ENCODE measurements around the gene PBXIP1.
"Not testable (repeated sequence)": the region's sequence is repeated elsewhere in the genome, so short reads cannot be mapped to it uniquely, and the experiment has no call there.

Gene PBXIP1

DNA sequence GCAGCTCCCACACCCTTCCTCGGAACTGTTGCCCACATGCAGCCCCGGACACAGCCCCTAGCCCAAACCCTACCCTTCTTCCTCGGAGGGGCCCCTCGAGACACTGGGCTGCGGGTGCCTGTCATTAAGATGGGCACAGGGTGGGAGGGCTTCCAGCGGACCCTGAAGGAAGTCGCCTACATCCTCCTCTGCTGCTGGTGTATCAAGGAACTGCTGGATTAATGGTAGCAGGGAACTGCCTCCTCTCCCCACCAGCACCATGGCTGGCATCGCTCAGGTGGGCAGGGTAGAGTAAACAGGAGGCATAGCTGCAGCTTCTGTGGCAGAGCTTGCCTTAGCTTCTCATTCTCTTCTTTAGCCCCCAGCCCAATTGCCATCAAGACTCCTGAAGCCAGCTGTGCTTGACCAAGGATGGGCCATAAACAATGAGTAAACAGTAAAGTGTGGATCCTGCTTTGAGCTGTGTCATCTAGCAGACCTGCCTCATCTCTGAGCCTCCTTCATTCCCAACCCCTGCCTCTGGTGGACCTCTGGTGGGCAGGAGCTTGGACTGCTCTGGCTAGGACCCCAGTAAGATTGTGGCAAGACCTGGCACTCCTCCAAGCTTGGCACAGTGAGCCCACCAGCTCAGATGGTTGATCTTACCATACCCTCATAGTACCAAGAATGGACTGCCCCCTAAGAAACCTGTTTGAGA, 37.8 kb upstream of the PBXIP1 start, which contains the start of gene LENEP:
Gene LENEP, plus strand, starts transcription at position 15 of the 697 bp plus-strand sequence. Its CDS starts 22 bp downstream, at position 37.
- no peak for DNase-seq

DNA sequence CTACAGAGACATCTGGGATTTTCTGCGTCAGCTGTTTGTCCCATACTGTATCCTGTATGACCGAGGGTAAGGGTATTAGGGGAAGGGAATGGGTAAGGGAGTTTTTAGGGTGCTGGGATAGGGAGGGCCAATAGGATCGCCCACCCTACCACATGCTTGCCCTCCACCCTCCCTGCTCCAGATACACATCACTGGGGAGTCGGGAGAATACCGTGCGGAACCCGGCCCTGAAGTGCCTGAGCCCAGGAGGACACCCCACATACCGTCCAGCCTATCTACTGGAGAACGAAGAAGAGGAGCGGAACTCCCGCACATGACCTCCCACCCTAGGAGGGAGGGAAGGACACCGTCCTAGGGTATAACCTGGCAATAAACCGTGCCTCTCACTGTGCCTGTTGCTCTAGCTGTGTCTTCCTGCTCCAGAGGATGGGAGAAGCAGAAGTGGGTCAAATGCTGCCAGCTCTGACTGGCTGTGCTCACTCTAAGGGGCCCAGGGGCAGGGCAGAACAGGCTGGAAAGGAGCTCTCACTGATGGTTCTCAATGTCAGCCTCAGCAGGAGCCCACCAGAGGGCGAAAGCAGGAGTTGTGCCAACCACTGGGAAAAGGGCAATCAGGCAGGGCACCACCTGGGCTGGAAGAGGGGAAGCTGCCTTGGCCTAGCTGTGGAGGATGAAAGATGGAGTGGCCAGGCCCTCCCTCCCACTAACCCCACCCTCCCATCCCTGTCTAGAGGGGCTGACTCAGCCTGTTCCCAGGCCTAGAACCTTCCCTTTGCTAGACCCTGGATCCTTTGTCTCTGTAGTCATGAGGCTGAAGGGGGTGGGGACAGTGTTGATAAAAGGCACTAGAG, 37.0 kb upstream of the PBXIP1 start:
- DNase-seq = no peak

DNA sequence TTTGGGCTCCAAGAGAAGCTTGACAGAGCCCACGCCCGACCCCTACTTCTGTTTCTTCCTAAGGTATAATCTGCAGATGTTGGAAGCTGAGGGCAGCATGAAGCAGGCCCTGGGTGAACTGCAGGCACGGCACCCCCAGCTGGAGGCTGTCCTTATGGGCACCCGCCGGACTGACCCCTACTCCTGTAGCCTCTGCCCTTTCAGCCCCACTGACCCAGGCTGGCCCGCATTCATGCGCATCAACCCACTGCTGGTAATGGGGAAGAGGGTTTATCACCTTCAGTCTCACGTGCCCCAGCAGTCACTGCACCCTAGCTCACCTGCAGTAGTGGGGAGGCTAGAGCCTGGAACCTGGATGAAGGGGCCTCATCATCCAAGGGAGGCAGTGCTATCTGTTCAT, 34.4 kb upstream of the PBXIP1 start:
- no peak for DNase-seq

DNA sequence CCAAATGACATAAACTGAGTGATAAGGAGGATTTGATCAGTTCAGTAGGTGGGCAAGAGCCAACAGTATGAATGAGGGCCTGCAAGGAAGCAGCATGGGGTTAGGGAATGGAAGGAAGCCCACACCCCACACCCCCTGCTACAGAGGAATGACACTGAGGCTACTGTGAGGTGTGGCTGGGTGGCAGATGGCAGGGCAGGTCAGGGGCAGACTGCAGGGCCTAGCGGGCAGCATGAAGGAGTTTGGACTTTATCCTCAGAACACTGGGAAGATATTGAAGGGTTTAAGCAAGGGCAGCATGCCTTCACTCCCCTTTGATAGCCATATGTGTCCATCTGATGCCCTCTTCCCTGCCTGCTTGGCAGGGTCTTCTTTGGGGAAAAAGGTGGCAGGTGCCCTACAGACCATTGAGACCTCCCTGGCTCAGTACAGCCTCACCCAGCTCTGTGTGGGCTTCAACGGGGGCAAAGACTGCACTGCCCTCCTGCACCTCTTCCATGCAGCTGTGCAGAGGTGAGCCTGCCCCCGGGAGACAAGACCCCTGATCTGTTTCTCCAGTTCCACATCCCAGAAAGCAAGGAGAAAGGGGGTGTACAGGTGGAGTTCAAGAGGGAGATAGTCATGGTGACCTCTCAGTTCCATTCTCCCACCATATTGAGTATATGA, 33.4 kb upstream of the PBXIP1 start:
- DNase-seq = no peak

DNA sequence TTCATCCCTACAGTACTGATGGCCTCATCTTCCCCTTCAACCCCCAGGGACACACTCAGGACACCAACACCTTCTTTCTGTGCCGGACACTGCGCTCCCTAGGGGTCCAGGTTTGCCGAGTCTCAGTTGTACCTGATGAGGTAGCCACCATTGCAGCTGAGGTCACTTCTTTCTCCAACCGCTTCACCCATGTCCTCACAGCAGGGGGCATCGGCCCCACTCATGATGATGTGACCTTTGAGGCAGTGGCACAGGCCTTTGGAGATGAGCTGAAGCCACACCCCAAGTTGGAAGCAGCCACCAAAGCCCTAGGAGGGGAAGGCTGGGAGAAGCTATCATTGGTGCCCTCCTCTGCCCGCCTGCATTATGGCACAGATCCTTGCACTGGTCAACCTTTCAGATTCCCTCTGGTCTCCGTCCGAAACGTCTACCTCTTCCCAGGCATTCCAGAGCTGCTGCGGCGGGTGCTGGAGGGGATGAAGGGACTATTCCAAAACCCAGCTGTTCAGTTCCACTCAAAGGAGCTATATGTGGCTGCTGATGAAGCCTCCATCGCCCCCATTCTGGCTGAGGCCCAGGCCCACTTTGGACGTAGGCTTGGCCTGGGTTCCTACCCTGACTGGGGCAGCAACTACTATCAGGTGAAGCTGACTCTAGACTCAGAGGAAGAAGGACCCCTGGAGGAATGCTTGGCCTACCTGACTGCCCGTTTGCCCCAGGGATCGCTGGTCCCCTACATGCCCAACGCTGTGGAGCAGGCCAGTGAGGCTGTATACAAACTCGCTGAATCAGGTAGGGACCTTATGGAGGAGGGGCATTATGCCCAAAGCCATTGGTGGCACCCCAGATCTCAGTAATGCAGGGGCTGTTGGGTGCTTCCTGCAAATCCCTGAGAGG, 32.4 kb upstream of the PBXIP1 start:
- DNase-seq = no peak

DNA sequence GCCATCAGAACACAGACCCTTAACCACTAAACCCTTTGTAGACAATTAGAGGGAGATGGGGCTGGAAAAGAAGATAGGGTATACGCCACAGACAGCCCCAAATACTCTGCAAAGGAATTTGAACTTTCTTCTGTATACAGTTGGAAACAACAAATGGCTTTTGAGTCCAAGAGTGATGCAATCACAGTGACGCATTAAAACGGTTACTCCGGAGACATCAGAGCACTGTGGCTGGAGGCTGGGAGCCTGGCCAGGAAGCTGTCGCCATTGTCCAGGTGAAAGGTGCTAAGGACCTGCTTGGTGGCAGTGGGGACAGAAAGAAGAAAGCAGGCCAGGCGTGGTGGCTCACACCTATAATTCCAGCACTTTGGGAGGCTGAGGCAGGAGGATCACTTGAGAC, 31.4 kb upstream of the PBXIP1 start:
- DNase-seq = no peak

DNA sequence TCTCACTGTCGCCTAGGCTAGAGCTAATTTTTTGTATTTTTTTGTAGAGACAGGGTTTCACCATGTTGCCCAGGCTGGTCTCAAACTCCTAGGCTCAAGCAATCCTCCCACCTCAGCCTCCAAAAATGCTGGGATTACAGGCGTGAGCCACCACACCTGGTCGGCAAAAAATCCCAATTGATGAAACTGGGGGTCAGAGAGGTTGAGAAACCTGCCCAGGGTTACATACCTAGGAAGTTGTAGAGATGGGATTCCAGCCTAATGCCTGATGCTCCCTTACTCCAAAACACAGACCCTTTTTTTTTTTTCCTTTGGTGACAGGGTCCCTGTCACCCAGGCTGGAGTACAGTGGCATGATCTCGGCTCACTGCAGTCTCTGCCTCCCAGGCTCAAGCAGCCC, 30.8 kb upstream of the PBXIP1 start:
- DNase-seq = not testable (repeated sequence)

DNA sequence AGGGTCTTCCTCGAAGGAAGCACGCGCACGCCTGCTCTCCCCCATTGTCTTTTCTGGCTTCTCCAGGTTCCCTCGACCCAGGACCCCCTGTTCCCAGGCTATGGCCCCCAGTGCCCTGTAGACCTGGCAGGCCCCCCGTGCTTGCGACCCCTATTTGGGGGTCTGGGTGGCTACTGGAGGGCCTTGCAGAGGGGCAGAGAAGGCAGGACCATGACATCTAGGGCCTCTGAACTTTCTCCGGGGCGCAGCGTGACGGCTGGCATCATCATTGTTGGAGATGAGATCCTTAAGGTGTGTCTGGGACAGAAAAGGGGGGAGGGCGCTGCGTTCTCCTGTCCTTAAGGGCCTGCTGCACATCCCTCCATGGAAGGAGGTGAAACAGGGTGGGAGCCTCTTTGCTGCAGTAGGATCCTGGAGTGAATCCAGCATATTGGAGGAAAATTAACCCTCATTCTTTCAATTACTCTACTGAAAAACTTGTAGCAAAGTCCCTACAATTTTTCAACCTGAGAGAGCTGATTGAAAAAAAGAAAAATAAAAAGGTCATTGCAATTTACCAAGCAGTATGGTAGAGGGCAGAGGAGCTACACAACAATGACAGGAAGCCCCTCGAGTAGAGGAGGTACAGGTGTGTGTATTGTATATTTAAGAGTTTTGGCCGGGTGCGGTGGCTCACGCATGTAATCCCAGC, 28.0 kb upstream of the PBXIP1 start:
- DNase-seq = no peak

DNA sequence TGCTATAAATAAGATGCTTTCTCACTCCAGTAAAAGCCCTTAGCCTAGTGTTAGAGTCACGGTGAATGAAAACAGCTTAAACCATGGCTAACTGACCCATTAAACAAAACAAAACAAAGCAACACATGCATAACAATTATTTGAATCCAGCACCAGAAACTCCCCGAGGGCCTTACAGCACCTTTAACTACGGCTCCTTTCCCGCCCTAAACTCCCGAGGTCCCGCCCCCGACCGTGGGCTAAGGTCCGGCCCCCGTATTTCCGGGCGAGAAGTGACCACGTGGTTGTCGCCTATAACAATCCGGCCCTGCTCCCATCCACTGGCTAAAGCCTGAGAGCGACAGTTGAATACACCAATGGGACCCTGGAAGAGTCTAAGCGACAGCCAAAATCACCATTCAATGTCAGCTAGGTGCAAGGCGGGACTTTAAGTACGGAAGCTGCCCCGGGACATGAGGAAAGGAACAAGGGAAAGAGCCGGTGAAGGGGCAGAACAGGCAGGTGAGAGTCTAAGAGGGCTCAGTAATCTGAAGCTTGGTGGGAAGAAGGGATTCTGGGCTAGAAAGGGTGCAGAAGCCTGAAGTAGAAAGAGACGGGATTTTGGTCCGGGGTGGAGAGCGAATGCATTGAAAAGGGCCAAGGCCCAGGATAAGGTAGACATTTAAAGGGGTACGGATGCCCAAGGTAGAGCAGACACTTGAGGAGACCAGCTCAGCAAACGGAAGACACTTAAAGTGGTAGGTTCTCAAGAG, 27.2 kb upstream of the PBXIP1 start, which contains the start of gene FLAD1:
Gene FLAD1, plus strand, starts transcription at position 448 of the 752 bp plus-strand sequence. CDS start 351 bp downstream, outside the sequence.
- peak; percentile 98 for DNase-seq

DNA sequence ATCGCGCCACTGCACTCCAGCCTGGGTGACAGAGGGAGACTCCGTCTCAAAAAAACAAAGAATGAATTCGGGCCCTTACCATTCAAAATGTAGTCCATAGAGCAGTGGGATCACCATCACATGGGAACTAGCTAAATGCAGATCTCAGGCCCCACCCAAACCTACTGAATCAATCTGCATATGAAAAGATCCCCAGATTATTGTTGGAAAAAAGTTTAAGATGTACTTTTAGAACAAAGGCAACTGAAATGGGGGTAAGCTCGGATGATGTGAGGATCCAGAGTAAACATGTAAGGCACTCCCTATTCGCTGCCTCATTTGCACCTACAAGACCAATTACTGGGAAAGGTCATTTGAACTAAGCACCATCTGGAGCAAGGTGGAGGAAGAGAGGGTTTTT, 26.4 kb upstream of the PBXIP1 start:
- no peak for DNase-seq

DNA sequence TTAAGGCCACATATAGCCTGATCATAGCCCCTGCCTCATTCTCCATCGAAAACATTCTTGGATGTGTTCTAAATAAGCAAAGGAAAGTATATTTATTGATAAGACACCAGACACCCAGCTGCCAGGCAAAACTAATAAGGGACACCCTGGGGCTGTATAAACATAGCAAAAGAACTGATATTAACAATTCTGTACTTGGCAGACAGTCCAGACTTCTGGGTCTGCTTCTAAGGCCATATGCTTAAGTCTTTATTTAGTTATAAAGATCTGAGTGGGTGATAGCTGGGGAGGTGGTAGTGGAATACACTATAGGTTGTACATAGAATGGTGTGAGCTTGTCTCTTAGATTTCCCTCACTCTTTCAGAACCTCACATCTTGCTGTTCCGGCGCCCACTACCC, 22.5 kb upstream of the PBXIP1 start:
- no peak for DNase-seq

DNA sequence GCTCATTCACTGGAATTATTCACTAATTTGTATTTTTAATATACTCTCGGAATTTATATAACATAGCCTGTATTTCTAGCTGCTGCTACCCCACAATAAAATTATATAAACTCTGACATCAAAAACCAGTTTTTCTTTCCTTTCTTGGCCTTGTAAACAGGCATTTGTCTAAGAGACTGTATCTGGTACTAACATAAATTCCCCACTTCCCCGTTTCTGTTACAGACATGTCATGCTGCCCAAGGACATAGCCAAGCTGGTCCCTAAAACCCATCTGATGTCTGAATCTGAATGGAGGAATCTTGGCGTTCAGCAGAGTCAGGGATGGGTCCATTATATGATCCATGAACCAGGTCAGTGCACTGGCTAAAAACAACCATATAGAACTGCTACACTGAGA, 21.9 kb upstream of the PBXIP1 start:
- not testable (repeated sequence) for DNase-seq

DNA sequence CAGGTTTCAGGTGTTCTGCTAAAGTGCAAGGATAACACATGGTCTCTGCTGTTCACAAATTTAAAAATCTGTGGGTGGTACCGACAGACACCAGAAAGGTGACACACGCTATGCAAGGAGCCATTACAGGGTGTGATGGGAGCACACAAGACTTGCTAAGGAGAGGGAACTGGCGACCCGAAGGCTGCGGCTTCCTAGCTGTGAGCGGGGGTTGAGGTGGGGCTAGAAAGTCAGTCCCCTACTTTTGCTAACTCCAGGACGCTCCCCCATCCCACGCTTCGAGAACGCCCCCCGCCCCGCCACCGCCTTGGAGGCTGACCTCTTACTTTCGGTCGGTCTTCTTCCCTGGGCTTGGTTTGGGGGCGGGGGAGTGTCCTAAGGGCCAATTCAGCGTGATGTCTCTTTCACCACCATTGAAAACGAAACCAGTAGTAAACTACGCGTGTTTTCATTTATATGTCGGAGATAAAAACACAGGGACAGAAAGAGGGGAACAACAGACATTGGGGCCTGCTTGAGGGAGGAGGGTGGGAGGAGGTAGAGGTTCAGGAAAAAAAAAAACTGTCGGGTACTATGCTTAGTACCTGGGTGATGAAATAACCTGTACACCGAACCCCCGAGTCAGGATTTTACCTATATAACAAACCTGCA, 19.6 kb upstream of the PBXIP1 start:
- no peak for DNase-seq

DNA sequence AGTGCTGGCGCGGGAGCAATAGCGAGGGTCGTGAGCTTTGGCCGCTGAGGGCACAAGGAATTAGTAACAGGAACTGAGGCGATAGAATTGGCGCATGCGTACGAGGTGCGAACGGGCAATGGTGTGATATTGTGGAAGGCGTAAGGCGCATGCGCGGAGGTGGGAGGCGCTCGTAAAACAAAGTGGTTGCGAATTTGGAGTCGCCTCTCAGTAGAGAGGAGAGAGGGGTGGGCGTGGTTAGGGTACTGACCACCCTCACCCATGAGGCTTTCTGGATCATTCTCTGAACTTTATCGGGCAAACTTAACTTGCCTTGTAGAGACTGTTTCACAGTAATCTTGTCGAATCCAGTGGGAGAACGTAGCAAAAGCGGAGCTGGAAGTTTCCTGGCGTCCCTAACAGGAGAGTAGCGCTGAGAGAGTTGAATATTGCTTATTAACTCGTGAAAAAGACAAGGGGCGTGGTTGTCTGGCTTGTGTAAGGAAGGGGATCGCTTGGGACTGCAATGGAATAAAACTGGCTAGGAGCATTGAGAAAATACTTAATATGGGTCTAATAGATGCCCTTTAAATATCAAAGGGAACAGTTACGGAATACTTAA, 19.0 kb upstream of the PBXIP1 start:
- DNase-seq = peak; percentile 89

DNA sequence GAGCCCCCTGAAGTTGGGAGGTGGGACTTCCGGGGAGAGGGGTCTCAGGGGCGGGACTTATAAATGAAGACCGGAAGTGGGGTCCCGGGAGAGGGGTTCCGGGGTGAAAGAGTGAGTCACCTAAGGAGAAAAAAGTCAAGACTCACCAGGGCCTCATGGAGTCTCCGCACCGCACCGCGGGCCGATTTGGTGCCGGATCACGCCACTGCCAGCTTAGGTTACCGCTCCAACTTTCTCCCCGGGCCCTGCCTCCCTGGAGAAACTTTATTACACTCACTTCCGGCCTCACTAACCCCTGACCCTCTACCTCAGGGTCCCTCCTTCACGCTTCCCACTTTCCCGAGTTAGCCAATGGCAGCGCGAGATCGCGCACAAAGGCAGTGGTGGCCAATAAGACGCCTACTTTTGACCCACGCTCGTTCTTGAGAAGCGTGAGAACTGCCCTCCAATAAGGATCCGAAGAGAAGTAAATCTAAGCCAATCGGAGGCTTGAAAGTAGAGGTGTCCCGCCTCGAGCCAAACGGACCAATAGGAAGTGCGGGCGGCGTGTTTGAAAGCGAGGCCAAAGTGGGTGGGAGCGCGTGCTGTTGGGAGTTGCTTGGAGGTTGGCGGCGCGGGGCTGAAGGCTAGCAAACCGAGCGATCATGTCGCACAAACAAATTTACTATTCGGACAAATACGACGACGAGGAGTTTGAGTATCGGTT, 18.4 kb upstream of the PBXIP1 start, which contains the start of gene CKS1B:
Gene CKS1B, plus strand, starts transcription at position 580 of the 706 bp plus-strand sequence. Its CDS starts 65 bp downstream, at position 645.
- peak; percentile 99 for DNase-seq

DNA sequence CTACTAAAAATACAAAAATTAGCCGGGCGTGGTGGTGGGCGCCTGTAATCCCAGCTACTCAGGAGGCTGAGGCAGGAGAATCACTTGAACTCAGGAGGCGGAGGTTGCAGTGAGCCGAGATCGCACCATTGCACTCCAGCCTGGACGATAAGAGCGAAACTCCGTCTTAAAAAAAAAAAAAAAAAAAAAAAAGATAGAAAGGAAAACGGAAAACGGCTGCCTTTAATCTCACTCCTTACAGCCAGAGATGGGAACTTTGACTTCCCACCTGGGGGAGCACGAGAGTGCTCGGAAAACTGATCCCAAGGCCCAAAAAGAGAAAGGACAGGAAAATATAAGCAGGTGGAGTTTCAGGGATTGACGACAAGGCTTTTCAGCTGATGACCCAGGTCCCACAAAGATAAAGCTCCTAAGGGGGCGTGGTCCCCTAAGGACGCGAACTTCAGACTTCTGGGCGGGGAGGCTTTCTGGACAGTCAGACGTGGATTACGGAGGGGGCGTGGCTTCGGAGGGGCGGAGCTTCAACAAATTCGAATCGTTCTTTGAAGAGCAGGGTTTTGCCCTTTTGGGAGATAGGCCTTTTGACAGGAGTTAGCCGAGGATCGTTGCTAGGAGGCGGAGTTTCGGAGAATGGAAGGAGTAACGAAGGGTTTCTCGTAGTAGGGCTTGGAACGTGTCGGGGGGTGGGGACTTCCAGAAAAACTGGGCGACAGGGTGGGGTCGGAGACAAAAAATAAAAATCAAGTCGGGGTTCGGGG, 17.6 kb upstream of the PBXIP1 start:
- peak; percentile 79 for DNase-seq

DNA sequence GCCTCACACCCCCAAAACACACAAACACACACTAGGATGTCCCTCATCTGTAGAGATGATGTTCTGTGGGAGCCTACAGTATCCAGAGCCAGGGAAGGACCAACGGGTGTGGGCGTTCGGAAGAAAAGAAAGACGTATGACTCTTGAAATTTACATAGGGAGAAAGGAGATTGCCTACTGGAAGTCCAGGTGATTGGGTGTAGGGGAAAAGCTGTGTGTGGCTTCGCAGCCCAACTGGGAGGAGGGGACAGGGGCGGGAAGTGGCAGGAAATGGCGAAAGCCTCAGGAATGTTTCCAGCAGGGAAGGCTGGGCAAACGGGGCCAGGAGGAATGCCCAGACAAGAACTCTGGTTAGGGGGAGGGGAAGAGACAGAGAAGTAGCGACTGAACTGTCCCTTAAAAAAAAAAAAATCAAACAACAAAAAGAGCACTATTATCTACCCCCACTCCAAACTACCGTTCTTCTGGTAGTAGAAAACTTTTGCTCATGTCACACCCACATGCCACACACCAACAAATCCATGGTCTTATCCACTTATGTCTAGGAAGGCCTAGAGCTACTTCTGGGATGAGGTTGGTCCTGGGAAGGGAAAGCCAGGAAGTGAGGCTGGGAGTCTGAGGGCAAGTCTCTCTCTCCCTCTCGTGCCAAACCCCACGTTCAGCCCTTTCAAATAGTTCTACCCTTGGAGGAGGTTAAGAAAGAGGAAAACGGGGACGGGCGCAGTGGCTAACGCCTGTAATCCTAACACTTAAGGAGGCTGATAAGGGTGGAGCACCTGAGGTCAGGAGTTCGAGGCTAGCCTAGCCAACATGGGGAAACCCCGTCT, 16.8 kb upstream of the PBXIP1 start:
- no peak for DNase-seq

DNA sequence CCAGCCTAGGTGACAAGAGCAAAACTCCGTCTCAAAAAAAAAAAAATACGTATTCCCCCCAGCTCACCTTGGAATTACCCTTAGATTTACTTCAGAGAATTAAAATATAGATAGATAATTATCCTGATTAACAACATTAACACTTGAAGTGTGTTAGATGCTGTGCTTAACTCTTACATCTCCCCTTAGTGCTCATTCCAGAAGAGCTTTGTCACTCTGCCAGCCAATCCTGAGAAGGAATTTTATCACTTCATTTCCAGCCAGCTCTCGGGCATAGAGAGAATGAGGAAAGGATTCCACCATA, 16.3 kb upstream of the PBXIP1 start:
- DNase-seq = no peak

Measured in GF-D8 (cell line).